ENCODE measurements around the gene SYT2.

GRCh38 chr1:202654079-202654478 is 56.2 kb downstream of the SYT2 start:
- TF ChIP-seq CTCF (IDR thresholded peaks at IDR 0.05) (no peak), POLR2A (IDR thresholded peaks at IDR 0.05) (no peak)

Data from thyroid gland (tissue), 4 donors.